GM12892 (cell line): Measurements from ENCODE around the gene CCDC28B.
A peak's percentile ranks its signal among the peaks of the same experiment; 100 is the strongest.

Experiments
- DNase-seq: peaks from one replicate; pipeline ENCODE4 v3.0.0; 2011; ENCODE audit not compliant: insufficient read length
- FAIRE-seq: peaks from 2 replicates; lab custom pipeline; 2011; peaks lifted over from hg19 to GRCh38; lab: Jason Lieb, UNC
- POLR2A ChIP-seq: IDR thresholded peaks from 2 replicates; pipeline ENCODE4 v1.6.1; 2011; ENCODE audit warnings: low read depth, low read length, control low read depth
- POLR2AphosphoS5 ChIP-seq: IDR thresholded peaks from 2 replicates; pipeline ENCODE4 v1.6.1; 2011; ENCODE audit warnings: low read depth, low read length, control low read depth
- TAF1 ChIP-seq: IDR thresholded peaks from 2 replicates; pipeline ENCODE4 v1.6.1; 2011; ENCODE audit warnings: low read depth, mild to moderate bottlenecking, control low read depth, low read length, borderline replicate concordance

CCDC28B gene

GRCh38 chr1:32247983-32248889 is 47.8 kb downstream of the CCDC28B start:
- DNase-seq = peak; percentile 80
- TF ChIP-seq POLR2A = no peak
- no peak for TF ChIP-seq TAF1
- TF ChIP-seq POLR2AphosphoS5 = no peak
- peak; percentile 89 for FAIRE-seq

DNA sequence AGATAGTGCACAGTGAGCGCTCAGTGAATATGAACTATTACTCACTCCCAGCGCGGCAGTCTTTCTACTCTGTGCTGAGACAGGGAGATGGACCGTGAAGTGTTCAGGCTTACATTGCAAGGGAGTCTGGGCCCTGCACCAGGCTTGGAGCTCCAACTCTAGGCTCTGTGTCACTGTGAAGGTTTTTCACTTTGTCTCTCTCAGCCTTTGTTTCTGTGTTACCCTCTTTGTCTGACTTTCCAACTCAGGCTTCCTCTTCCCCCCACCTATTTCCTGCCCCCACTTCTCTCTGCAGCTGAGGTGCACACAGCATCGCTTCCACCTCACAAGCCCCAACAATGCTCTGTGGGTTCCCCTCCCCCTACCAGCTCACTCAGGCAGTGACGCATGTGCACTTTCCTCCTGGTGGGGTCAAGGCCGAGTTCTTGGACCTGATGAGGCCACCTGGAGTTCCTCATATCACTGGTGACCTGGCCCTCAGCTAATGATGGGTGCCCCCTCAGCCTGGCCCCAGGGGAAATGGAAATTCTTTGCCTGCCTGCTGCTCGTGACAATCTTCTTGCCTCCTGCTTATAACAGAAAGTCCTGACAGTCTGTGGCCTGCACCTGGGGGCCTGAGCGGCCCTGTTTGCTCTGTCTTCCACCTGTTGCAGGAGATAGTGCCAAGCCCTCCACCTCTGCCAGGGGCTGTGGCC is 49.6 kb downstream of the CCDC28B start:
- TF ChIP-seq POLR2AphosphoS5 = peak; percentile 88
- TF ChIP-seq POLR2A = peak; percentile 83
- TF ChIP-seq TAF1 = no peak
- DNase-seq (peak; percentile 78), FAIRE-seq (peak; percentile 97)

DNA sequence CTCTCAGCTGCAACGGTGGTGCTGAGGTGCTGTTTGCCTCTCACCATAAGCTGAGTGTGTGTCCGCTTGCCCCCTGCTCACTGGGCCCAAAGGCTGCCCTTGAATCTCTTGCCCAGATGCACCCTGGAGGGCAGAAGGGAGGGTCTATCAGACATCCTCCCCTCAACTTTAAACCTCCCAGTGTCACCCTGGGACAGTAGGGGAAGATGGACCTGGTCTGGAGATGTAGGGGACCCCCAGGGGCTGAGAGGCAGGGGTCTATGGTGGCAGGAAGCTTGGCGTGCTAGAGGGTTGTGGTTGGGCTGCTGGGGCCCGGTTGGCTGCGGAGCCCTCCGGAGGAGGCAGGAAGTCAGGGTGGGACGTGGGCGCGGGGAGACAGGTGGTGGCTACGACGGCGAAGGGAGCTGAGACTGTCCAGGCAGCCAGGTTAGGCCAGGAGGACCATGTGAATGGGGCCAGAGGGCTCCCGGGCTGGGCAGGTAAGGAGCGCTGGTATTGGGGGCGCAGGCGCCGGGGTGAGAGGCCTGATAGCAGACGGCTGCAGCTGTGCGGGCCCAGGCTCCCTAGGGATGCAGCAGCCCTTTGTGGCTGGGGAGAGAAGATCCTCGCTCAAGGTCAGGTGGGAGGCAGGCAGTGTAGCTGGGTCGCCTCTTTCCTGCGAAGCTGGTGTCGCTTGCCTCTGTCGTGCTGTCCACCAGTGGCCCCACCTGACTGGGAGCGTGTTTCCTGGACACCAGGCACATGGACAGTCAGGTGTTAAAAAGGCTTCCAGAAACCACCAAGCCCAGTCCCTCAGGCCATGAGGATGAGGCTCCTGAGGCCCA is 50.7 kb downstream of the CCDC28B start, which contains the start of gene LCK:
TSS of gene LCK (plus strand) at position 373 of the 824 bp plus-strand sequence. CDS start 23,065 bp downstream, outside the sequence.
- DNase-seq (peak; percentile 64), FAIRE-seq (peak; percentile 87)
- peak; percentile 97 for TF ChIP-seq POLR2AphosphoS5
- no peak for TF ChIP-seq TAF1
- TF ChIP-seq POLR2A = peak; percentile 94
